Astrocyte of the hippocampus (primary cell): ENCODE data around the gene VDAC1.
"Not testable (repeated sequence)": the region's sequence is repeated elsewhere in the genome, so short reads cannot be mapped to it uniquely, and the experiment has no call there.

ENCODE experiments used
- DNase-seq: peaks from one replicate; pipeline ENCODE4 v3.0.0; 2011; ENCODE audit warnings: low read depth, low spot score

The VDAC1 gene

GRCh38 chr5:133995341-133995740 lies 9.4 kb downstream of the VDAC1 start:
- no peak for DNase-seq

- no peak for DNase-seq
Measured at GRCh38 chr5:133994990-133995333, 9.8 kb downstream of the VDAC1 start.

- DNase-seq: no peak
Measured at GRCh38 chr5:133994297-133994989, 10.3 kb downstream of the VDAC1 start.

- peak; percentile 53 for DNase-seq
Measured at GRCh38 chr5:133993185-133993936, 11.4 kb downstream of the VDAC1 start.

- no peak for DNase-seq
Measured at GRCh38 chr5:133992429-133993155, 12.2 kb downstream of the VDAC1 start.

- no peak for DNase-seq
Measured at GRCh38 chr5:133991171-133991910, 13.4 kb downstream of the VDAC1 start.

GRCh38 chr5:133990396-133990795 lies 14.4 kb downstream of the VDAC1 start:
- no peak for DNase-seq

GRCh38 chr5:133985540-133986180 lies 19.1 kb downstream of the VDAC1 start:
- DNase-seq: no peak

GRCh38 chr5:133983674-133984073 lies 21.1 kb downstream of the VDAC1 start:
- no peak for DNase-seq

GRCh38 chr5:133981714-133982113 lies 23.1 kb downstream of the VDAC1 start:
- no peak for DNase-seq

GRCh38 chr5:133980652-133981051 lies 24.1 kb downstream of the VDAC1 start:
- DNase-seq: no peak

- no peak for DNase-seq
Measured at GRCh38 chr5:133978943-133979342, 25.8 kb downstream of the VDAC1 start.

GRCh38 chr5:133977858-133978257 lies 26.9 kb downstream of the VDAC1 start:
- peak; percentile 82 for DNase-seq

GRCh38 chr5:133977161-133977787 lies 27.5 kb downstream of the VDAC1 start:
- peak; percentile 46 for DNase-seq

- DNase-seq: not testable (repeated sequence)
Measured at GRCh38 chr5:133975546-133975945, 29.2 kb downstream of the VDAC1 start.

- DNase-seq: no peak
Measured at GRCh38 chr5:133974142-133974541, 30.6 kb downstream of the VDAC1 start.

GRCh38 chr5:133970325-133970909 lies 34.4 kb downstream of the VDAC1 start:
- DNase-seq: no peak

- no peak for DNase-seq
Measured at GRCh38 chr5:133969654-133970324, 35.0 kb downstream of the VDAC1 start.

- peak; percentile 99 for DNase-seq
Measured at GRCh38 chr5:133968204-133968980, 36.4 kb downstream of the VDAC1 start, which contains the start of gene C5orf15. C5orf15 (minus strand) TSS chr5:133968625; CDS start chr5:133968584, 41 bp downstream.
